G401.6 (cell line): ENCODE measurements around the gene ASB13.

Experiments used
- FAIRE-seq: peaks from 2 replicates; lab custom pipeline; 2012; peaks lifted over from hg19 to GRCh38; lab: Jason Lieb, UNC

The ASB13 gene, protein sequence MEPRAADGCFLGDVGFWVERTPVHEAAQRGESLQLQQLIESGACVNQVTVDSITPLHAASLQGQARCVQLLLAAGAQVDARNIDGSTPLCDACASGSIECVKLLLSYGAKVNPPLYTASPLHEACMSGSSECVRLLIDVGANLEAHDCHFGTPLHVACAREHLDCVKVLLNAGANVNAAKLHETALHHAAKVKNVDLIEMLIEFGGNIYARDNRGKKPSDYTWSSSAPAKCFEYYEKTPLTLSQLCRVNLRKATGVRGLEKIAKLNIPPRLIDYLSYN

DNA sequence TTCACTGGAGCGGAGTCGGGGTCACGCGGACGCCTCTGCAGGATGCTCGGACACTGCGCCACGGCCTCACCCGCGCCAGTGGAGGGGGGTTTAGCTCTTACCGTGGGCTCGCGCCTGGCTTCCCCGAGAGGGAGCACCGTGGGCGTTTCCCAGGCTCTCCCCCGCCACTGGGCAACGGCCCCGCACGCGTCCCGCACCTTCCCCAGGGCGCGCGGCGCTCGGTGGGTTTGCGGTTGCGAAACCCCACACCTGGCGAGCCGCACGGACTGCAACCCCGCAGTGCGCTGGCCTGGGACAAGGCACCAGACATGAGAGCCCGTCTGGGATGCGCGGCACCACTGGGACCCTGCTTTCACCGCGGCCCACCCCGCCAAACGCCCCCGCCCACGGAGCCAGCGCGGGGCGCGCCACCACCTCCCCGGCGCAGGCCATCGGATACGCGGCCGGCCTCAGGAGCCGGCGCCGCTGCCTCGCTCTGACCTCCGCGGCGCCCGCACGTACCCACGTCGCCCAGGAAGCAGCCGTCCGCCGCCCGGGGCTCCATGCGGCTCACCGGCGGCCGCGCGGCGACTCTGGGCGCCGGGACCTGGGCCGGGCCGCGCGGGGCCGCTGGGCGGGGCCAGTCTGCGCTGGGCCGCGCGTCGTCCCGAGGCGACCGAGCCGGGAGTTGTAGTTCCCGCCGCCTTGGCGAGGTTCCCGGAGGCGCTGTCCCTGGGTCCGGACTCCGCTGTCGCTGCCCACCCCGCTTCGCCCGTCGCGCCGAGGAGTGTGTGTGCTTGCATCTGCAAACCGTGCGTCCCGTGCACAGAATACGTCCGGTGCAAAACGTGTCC is at the start of gene ASB13:
Gene ASB13 (minus strand): TSS at position 588 of the 833 bp plus-strand sequence. CDS start 44 bp downstream, at position 544.
- no peak for FAIRE-seq

- FAIRE-seq, result no peak
Observed at GRCh38 chr10:5711642-5712041, 45.2 kb upstream of the ASB13 start.

- peak; percentile 93 for FAIRE-seq
Observed at GRCh38 chr10:5710859-5711258, 44.5 kb upstream of the ASB13 start.

GRCh38 chr10:5709865-5710264 is 43.5 kb upstream of the ASB13 start:
- no peak for FAIRE-seq

GRCh38 chr10:5708356-5708755 is 42.0 kb upstream of the ASB13 start:
- no peak for FAIRE-seq

DNA sequence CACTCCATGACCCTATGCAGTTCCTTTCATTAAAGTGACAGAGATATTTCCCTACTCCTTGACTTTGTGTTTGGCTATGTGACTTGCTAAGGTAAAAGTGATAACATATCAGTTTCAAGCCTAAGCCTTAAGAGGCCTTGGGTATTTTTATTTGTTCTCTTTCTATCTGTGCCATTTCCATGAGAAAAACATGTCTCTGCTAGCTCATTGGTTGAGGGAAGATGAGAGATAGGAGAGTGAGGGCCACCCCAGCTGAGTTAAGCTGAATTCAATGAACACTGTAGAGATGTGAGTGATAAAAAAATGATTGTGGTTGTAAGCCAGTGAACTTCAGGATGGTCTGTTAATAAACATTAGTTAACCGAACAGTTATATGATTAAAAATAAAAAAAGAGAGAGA is 31.7 kb upstream of the ASB13 start:
- no peak for FAIRE-seq

- no peak for FAIRE-seq
Observed at GRCh38 chr10:5697342-5697741, 30.9 kb upstream of the ASB13 start.

GRCh38 chr10:5694573-5694972 is 28.2 kb upstream of the ASB13 start:
- FAIRE-seq, result no peak

DNA sequence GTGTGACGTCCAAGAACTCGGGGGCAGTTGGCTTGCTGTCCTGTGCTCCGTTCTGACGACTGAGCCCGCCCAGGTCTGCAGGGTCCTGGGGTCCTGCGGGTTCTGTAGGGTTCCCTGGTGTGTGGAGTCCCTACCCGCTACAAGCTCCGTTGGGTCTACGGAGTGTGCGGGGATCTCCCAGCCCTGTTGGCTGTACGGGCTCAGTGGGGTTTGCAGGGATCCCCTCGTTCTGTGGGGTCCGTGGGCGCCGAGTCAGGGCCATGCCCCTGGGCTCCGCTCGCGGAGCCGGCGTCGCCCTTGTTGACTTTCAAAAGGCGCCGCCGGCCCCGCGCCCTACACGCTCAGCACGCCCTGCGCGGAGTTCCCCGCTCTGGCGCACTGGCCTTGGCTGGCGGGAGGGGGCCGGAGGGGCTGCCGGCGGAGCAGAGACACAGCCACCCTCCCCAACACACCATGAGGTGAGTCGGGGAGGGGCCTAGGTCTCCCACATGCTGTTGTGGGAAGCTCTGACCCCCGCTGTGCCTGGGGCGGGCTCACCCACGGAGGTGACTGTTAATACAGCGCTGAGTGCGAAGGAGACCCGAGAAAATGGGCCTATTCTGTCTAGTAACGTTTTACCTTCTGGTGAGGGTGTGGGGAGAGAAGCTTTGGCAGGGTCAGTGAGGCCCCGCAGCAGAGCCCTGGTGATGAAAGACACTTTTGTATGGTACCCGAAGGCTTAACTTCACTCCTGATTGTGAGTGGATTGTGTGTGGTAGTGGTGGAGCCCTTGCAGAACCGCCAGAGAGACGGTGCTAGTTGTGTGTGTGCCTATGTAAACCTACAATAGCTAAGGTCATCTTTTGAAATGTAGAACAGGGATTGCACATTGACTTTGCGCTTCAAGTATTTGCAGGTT is 26.3 kb upstream of the ASB13 start:
- FAIRE-seq, result no peak

DNA sequence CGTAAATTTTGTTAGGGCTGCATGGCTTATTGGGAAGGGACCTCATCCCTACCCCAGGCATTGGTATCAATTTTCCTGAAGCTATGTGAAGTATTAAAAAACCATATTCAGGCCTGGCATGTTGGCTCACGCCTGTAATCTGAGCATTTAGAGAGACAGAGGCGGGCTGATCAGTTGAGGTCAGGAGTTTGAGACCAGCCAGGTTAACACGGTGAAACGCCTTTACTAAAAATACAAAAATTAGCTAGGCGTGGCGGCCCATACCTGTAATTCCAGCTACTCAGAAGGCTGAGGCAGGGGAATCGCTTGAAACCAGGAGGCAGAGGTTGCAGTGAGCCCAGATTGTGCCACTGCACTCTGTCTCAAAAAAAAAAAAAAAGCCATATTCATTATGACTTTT is 25.4 kb upstream of the ASB13 start:
- no peak for FAIRE-seq

- no peak for FAIRE-seq
Observed at GRCh38 chr10:5688587-5688986, 22.2 kb upstream of the ASB13 start.

GRCh38 chr10:5685764-5686240 is 19.4 kb upstream of the ASB13 start:
- FAIRE-seq, result no peak

- FAIRE-seq, result peak; percentile 81
Observed at GRCh38 chr10:5684971-5685763, 18.8 kb upstream of the ASB13 start.

GRCh38 chr10:5684318-5684970 is 18.0 kb upstream of the ASB13 start, which contains the start of gene TASOR2:
TSS of gene TASOR2 (plus strand) at chr10:5684838. CDS start at chr10:5720643, 35,805 bp downstream.
- FAIRE-seq, result peak; percentile 95

DNA sequence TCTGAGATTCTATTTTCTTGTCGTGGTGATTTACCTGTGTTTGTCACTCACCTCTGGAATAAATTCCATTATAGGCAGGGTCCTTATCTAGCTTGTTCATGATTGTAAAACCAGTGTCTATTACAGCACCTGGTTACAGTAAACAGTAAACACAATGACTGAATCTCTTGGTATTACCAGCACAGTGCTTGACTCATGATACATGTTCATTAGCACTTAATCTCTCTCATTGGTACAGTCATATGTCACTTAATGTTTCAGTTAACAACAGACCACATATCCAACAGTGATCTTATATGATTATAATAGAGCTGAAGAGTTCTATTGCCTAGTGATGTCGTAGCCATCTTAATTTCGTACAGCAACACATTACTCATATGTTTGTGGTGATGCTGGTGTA is 16.7 kb upstream of the ASB13 start:
- no peak for FAIRE-seq

DNA sequence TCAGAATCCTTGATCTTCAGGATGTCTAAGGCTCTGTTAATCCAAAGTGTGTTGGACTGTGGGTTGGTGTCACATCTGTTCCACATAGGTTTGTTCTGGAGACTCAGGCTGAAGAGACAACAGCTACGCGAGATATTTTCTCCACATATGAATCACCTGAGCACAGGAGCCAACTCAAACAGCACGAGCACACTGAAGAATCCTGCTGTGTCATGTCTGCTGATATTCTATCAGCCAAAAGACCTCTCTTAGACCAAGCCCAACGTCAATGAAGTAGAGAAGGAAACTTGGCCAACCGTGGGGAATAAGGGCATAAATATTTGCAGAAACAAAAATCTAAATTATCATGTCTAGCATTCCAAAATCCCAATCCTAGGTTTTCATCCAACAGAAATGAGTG is 15.5 kb upstream of the ASB13 start:
- no peak for FAIRE-seq

DNA sequence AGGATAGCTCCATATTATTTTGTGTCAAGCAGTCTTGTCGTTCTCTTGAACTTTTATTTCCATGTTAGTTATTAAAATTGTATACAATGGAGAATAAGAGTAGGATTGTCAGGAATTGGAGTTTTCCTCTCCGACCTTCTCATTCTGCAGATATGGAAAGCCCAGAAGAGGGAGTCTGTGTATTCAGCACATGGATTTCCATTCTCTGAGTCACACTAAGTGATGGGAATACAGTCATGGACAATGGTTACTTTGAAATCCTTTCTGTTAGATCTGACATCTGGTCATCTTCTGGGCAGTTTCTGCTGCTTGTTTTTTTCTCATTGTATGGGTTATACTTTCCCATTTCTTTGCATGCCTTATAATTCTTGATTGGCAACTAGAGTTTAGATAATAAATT is 13.2 kb upstream of the ASB13 start:
- no peak for FAIRE-seq

GRCh38 chr10:5679037-5679435 is 12.6 kb upstream of the ASB13 start:
- FAIRE-seq, result no peak

DNA sequence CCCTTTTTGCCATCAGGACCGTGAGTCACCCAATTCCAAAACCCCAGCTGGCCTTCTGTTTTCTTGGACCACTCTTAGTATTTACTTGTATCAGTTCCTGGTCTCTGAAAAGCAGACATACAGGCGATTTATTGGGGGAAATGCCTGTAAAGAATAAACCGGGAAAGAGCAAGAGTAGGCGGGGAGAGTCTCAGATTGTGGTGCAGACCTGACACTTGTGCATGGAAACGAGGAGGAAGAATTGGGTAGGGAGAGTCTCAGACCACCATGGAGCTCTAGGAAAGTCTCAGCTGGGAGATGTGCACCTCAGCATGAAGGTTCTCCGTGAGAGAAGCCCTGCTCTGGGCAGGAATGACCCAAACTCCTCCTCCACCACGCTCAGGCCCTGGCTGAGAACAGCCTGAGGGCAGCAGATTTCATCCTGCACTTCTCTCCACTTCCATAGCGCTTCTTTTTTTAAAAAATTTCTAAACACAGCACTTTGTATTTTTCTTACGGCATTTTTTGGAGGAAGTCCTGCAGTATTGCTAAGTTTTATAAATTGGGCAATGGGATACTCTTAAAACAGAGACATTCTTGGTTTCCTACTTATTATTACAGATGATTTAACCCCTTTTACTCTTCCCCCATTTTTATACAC is 12.1 kb upstream of the ASB13 start:
- no peak for FAIRE-seq

DNA sequence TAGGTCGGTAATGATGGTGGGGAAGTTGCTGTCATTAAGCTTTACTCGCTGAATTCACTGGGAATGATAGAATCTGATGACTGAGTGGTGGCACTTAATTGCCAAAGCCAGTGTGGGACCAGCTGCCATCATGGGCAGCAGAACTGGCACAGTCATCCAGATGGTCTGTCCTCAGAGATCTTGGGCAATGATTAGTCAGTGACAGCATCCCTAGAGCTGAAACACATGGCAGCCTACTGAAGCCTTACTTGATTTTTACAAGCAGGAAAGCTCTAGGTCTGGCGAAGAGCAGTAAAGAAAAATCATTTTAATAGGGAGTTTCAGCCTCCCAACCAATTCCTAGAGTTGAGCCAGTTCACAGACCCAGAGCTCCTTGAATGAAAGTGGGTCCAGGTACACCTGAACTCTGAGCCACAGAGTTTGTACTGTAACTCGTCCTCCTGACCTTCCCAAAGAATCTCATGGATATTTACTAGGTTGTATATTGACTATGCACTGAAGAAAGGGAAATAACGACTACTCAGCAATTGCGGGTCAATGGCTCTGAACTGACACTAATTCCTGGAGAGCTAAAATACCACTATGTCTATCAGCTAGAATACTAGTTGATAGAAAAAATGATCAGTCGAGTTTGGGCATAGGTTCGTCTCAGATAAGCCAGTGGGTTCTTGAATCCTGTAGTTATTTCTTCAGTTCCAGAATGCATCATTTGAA is 4.4 kb upstream of the ASB13 start:
- no peak for FAIRE-seq
